ENCODE measurements around the gene OBSCN. TPM values are rescaled to one million over a fixed set of nuclear protein-coding genes. Genes with fewer than 3 reads are reported as not detected.
"Not testable (repeated sequence)": the region's sequence is repeated elsewhere in the genome, so short reads cannot be mapped to it uniquely, and the experiment has no call there.

The OBSCN gene
- total RNA-seq, 1 experiment from 2014 or later: 0.24 TPM

DNA sequence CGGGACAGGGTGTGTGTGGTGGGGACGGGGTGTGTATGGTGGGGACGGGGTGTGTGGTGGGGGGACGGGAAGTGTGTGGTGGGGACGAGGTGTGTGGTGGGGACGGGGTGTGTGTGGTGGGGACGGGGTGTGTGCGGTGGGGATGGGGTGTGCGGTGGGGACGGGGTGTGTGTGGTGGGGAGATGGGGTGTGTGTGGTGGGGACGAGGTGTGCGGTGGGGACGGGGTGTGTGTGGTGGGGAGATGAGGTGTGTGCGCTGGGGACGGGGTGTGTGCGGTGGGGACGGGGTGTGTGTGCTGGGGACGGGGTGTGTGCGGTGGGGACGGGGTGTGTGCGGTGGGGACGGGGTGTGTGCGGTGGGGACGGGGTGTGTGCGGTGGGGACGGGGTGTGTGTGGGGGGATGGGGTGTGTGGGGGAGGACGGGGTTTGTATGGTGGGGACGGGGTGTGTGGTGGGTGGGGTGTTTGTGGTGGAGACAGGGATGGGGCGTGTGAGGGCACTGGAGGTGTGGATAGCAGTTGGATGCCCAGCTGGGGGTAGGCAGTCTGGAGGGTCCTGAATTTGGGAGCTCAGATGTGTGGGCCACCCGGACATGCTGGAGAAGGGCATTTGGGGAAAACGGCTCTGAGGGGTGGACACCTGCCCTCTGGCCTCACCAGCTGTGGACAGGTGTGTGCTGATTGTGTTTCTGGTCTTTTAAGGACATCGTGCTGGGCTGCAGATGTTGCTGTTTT lies 25.4 kb upstream of the OBSCN start:
- no peak for DNase-seq (ENCODE audit: low read depth)

DNA sequence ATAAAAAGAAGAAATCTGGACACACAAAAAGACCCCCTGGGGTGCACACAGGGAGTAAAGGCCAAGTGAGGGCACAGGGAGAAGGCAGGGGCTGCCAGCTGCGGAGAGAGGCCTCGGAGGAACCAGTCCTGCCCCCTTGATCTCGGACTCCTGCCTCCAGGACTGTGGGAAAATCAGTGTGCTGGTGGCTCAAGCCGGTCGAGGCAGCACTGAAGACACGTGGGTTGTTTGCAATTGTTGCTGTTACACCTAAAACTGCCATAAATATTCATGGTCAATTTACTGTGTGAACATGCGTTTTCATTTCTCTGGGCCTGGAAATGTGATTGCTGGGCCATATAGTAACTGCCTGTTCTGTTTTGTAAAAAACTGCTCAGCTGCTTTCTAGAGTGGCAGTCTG lies 23.7 kb upstream of the OBSCN start:
- no peak for DNase-seq (ENCODE audit: low read depth)

DNA sequence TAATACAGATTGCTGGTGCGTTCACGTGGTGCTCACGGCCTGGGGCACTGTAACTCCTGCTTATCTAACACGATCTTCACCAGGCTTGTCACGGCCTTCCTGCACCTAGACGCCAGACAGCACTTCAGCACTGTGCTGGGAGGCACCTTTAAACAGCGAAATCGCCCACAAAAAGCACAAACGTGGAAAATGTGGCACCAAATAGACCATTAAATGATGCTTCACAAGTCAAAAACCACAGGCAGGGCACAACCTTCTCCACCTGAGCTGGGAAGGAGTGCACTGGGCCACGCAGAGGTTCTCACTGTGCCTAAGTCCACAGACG lies 22.2 kb upstream of the OBSCN start:
- no peak for DNase-seq (ENCODE audit: low read depth)

DNA sequence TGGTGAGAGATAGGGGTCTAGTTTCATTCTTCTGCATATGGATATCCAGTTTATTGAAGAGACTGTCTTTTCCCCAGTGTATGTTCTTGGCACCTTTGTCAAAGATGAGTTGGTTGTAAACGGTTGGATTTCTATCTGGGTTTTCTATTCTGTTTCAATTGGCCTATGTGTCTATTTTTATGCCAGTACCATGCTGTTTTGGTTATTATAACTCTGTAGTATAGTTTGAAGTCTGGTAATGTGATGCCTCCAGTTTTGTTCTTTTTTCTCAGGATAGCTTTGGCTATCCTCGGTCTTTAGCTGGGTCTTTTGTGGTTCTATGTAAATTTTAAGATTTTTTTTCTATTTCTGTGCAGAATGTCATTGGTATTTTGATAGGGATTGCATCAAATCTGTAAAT lies 19.6 kb upstream of the OBSCN start:
- not testable (repeated sequence) for DNase-seq (ENCODE audit: low read depth)

DNA sequence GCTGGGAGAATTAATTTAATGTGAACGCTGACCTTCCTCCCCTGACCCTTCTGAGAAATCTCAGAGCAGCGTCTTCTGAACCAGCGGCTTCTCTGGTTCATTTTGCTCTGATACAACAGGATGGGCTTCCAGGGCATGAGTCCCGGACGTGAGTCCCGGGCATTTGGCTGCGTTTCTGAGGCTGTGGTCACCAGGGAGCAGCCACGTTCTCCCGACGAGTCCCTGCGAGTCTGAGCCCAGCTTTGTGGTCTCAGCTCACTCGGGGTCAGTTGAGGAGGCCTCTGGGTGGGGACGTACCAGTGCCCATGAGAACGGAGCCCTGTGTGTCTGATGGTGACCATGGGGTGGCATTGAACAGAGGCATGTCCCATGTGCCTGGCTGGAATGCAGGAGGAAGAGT lies 17.7 kb upstream of the OBSCN start:
- no peak for DNase-seq (ENCODE audit: low read depth)

DNA sequence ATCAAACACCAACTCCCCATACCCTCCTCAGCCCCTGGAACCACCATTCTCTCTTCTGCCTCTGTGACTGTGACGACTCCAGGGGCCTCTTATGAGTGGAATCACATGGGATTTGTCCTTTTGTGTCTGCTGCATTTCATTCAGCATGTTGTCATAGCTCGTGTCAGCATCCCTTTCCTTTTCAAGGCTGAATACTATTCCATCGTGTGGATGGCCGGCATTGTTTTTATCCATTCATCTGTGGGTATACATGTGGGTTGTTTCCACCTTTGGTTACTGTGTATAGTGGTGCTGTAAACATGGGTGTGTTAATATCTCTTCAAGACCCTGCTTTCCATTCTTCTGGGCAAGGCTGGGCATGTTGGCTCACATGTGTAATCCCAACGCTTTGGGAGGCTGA lies 17.1 kb upstream of the OBSCN start:
- no peak for DNase-seq (ENCODE audit: low read depth)

DNA sequence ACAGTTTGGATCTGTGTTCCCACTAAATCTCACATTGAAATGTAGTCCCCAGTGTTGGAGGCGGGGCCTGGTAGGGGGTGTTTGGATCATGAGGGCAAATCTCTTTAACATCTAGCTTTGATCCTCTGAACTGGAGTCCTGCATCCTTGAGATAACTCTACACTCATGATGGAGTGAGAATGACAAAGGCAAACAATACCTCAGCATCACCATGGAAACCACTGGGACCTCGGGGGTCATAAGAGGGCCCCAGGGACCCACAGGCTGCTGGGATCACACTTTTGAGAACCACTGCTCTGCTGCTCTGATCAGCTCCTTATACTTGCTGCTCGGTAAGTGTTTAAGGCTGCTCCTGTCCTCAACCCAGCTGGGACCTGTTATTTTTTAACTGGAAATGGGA lies 13.4 kb upstream of the OBSCN start:
- no peak for DNase-seq (ENCODE audit: low read depth)

DNA sequence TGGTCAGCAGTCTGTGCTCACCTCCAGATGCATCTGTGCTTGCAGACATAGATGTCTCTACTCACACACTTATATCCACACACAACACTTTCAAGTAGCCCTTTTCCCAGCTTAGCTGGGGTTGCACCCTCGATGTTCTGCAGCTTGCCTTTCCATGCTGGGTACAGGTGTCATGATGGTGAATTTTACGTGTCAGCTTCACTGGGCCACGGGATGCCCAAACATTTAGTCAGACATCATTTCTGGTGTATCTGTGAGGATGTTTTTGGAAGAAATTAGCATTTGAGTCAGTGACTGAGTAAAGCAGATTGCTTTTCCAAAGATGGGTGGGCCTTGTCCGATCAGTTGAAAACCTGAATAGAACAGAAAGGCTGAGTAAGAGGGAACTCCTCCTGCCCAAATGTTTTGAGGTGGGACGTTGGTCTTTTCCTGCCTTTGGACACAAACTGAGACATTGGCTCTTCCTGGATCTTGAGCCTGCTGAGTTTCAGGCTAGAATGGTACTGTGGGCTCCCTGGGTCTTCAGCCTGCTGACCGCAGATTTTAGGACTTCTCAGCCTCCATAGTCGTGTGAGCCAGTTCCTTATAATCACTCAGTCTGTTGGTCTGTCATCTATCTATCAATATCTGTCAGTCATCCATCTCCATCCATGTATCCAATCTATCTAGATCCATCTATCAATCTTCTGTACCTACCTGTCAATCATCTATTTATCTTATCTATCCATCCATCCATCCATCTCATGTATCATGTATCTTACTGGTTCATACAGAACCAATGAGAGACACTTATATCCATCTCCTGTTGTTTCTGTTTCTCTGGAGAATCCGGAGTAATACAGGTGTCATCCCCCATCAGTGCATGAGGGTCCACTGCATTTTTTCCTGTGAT lies 12.7 kb upstream of the OBSCN start:
- no peak for DNase-seq (ENCODE audit: low read depth)

DNA sequence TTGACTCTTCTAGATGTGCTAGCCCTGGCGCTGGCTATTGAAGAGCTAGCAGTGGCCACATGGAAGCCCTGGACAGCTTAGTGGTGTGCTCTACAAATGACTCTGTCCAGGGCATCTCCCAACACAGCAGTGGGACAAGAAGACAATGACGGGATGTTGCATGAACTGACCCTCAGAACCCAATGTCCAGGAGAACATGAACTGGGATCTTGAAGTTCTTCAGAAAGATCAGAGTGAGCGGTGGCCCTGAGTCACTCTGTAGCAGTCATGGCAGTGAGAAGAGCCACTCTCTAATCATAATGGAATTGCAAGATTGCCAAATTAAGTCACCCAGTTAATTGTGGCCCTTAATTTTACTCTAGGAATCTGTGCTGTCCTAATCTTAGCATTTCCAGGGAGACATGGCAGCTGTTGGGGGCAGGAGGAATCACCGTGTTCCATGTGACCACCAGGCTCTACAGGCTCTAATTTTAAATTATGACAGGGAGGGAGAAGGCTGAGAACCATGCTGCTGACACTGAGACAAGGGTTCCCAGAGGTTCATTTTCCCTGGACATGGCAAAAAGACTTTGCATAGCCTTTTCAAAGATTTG lies 10.2 kb upstream of the OBSCN start:
- no peak for DNase-seq (ENCODE audit: low read depth)

DNA sequence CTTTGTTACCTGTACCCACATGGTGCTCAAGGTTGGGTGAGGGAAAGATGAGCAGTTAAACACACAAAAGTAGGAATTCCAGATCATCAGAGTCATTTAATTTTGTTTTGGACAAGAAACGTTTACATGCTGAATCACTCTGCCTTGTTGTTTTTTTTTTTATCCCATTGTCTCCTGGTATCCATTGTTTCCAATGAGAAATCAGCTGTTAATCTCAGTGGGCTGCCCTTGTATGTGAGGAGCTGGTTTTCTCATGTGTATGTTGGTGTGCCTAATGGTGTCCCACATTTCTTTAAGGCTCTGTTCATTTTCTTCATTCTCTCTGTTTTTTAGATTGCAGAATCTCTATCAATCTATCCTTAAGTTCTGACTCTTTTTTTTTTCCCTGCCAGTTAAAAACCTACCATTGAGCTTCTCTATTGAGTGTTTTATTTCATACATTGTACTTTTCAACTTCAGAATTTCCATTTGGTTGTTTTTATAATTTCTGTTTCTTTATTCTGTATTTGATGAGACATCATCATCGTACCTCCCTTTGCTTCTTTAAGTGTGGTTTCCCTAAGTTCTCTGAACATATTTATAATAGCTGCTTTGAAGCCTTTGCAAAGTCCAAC lies 8.8 kb upstream of the OBSCN start:
- no peak for DNase-seq (ENCODE audit: low read depth)

DNA sequence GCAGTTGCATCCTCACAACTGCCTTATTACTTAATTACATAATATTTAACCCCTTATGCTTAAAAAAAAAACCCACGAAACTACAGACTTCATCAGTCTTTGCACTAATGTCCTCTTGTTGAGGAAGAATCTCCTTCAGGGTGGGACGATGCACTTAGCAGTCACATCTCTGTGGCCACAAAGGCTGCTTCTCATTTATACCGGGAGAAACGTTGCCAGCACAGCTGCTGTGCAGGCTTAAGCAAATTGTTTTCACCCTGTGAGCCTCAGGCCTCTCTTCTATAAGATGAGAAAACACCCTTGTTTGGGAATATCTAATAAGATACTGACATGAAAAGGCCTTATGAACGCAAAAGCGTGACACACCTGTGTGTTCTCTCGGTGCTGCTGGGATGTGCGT lies 2.9 kb upstream of the OBSCN start:
- no peak for DNase-seq (ENCODE audit: low read depth)

DNA sequence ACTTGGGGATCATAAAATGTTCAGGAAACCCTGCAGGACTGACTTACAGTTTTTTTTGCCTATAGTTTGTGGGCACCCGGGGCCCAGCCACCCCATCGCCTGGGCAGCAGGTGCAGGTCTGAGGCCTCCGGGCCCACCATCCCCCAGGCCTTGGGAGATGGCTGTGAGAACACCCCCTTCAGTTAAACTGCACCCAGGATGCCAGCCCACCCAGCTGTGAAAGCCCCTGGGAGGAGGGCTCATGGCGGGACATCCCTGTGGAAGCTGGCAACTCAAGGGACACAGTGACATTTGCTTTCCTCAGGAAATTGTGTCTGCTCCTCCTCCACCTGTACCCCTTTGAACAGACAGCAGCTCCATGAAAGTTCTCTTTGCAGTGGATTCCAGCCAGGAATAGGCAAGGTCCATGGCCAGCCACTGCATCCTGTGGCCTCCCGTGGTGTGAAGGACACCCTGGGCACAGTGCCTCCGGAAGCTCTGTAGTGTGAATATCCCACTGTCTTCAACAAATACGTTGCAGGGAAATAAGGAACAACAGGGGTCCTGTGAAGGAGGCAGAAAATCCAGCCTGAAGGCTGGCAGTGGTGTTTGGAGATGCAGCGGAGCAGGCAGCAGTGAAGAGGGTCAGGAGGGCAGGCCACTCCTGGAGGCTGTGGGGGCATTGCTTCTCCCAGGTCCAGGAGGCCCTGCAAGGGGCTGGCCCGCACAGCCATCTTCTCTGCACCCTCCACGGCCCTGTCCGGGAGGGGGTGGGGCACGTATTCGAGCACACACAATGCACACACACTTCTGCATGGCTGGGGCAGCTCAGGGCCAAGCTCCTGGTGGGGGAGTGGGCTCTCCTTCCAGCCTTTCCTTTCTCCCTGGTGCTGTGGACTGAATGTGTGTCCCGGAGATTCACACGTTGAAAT lies 2.1 kb upstream of the OBSCN start:
- no peak for DNase-seq (ENCODE audit: low read depth)

DNA sequence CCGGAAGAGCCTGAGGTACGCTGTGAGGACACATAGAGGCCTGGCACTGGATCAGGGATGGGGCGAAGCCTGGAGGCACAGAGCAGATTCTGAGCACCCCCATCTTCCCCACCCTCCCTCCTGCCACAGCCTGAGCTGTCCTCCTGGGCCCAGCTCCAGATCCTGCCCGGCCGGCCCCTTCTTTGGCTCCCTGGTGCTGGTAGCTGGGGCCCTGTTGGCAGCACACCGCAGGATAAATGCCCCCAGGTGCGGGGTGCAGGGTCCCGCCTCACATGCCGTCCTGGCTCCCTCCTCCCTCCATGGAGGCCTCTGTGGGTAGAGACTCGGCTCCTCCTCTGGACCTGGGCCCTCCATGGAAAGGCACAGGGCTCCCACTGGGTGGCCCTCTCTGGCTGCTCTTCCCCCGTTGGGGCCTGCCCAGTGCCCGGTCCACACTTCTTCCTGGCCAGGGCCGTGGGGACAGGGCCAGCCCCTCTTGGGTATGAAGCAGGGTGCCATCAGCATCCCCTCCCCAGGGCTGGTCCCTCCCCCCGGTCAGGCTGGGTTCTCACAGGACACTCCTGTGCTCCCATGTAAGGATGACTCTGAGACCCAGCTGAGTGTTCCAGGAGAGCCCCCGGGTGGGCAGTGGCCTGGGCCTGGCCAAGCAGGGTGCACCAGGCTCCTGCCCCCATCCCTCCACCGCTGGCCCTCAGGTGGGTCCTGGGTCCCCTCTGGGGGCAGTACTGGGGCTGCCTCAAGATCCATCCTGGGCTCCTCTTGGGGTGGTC lies 1.1 kb upstream of the OBSCN start:
- DNase-seq (ENCODE audit: low read depth): no peak

DNA sequence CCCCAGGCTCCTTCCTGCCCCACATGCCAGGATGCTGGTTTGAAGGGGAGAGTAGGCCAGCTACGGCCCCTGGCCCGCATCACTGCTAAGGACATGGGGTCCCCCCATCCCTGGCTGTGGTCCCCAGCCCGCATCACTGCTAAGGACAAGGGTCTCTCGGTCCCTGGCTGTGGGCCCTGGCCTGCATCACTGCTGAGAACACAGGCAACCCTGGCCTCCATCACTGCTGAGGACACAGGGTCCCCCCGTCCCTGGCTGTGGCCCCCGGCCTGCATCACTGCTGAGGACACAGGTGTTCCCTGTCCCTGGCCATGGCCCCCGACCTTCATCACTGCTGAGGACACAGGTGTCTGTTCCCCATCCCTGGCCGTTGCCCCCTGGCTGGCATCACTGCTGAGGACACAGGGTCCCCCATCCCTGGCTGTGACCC lies 448 bp upstream of the OBSCN start:
- DNase-seq (ENCODE audit: low read depth): no peak

DNA sequence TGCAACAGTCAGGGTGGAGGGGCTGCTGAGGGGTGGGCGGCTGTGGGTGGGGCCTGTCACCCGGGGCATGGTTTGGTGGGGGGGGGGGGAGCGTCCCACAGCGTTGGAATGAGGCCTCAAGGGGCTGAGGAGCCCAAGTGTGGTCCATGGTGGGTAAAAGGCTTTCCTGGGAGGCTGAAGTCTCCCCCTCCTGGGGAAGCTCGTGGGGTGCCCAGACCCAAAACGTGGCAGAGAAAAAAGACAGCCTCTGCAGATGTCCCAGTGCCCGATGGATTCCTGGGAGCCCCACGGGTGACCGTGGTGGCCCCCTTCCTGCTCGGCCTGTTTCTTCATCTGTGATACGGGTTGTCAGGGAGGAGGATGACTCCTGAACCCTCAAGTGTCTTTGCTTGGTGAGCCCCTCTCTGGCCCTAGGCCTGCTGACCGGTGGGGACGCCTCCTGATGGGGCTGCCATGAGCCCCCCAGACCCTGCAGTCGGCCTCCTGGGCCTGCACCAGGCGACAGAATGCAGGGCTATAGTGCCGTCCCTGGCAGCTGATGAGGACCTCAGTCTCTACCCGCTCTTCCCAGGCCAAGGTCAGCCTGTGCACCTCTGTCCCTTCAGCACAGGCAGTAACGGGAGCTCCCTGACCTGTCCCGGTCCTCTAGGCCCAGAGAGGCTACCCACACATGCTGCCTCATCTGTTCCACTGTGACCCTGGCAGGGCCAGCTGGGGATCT lies 1.1 kb downstream of the OBSCN start:
- DNase-seq (ENCODE audit: low read depth): no peak

DNA sequence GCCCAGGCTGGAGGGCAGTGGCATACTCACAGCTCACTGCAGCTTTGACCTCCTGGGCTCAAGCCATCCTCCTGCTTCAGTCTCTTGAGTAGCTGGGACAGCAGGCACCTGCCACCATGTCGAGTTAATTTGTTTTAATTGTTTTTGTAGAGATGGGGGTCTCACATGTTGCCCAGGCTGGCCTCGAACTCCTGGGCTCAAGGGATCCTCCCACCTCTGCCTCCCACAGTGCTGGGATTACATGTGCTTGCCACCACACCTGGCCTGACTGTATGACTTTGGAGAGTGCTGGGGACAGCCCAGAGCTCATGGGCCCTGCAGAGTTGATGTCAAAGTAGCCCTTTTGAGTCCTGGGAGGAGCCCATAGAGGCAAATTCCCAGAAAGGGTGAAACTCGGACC lies 1.8 kb downstream of the OBSCN start:
- no peak for DNase-seq (ENCODE audit: low read depth)

DNA sequence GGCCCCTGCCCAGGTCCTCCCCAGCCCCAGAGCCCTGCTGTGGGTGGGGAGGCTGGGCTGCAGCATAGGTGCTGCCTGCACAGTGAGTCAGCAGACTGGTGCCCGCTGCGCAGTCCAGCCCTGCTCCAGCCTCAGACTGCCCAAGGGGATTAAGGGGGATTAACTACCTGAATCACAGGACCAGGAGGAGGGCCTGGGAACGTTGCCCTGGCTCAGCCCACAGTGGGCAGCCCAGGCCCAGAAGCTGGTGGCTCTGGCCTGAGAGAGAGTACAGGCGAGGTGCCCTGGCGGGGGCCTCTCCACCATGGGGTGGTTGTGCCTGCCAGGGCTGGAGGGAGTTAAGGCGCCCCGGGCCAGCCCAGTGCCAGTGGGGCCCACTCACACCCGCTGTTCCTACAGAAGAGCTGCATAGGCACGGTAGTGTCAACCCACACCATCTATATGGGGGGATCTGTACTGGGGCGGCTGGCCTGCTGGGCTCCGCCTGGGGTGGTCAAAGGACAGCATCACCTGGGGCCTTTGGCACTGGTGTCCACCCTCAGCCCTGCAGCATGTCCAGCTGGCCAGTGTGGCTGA lies 2.3 kb downstream of the OBSCN start:
- DNase-seq (ENCODE audit: low read depth): no peak

DNA sequence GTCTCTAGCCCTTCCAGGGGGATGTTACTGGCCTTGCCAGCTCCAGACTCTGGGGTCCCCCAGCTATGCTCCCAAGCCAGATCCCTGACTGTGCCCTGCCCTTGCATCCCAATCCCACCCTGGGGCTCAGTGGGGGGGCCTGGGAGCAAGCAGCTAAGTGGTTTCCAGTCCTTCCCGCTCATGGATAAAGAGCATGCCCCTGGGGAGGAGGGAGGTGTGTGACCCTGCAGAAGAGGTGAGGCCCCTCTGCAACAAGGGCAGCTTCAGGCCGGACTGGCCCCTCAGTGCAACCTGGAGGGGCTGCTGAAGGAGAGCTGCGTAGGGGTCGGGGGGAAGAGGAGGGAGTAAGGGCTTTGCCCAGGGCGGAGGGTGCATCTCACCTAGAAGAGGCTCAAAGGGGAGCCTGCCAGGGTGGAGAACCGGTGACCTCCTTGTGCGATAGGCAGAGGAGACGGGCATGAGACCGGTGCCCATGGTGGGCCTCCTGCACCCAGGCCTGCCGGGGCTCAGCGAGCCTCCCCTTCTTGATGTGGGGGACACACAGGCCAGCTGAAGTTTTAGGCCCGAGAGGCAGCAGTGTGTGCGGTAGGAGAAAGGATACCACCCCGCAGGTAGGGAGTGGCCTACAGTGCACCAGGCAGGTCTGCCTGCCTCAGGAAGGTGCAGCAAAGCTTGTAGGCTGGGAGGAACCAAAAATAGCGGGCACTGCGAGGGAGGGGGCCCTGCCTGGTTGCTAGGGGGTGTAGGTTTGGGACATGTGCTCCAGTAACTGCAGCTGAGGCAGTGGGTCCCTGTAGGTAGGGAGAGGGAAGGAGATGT lies 3.1 kb downstream of the OBSCN start:
- no peak for DNase-seq (ENCODE audit: low read depth)
